MCF 10A (cell line): ENCODE results near the gene USB1. TPM values are rescaled to one million over a fixed set of nuclear protein-coding genes. Genes with fewer than 3 reads are reported as not detected.

Experiments
- BruUV-seq: library from RNA; stranded (reverse); fragments of 400-500 nt; replicated peaks from 2 replicates; lab custom pipeline; 2021; lab: Mats Ljungman, UMichigan
- CTCF ChIA-PET: fragments of 300-600 bp; sonication (Branson Sonifier 250); formaldehyde crosslinking; extraction: SDS; loops from one replicate; lab custom pipeline; 2021; ENCODE audit warnings: antibody characterized with exemption, inconsistent platforms; lab: Yijun Ruan, JAX
- POLR2A ChIA-PET: fragments of 300-600, 350-650 bp; sonication (Branson Sonifier 250); formaldehyde crosslinking; extraction: SDS; loops from one replicate; lab custom pipeline; 2020; ENCODE audit warnings: antibody characterized with exemption, inconsistent platforms; lab: Yijun Ruan, JAX
- DNase-seq: peaks from one replicate; pipeline ENCODE4 v3.0.0-alpha.2; 2018; ENCODE audit not compliant: unreplicated experiment
- H3K27ac Mint-ChIP-seq: one replicate; pipeline ENCODE4 v1.8.0; 2022; ENCODE audit warnings: mild to moderate bottlenecking, low read depth, mixed read lengths; ENCODE audit not compliant: unreplicated experiment
- H3K27me3 Mint-ChIP-seq: one replicate; pipeline ENCODE4 v1.8.0; 2022; ENCODE audit warnings: mixed read lengths; ENCODE audit not compliant: insufficient read depth, unreplicated experiment
- H3K36me3 Mint-ChIP-seq: one replicate; pipeline ENCODE4 v1.8.0; 2022; ENCODE audit warnings: mild to moderate bottlenecking, moderate library complexity, mixed read lengths; ENCODE audit not compliant: insufficient read depth, unreplicated experiment
- H3K4me1 Mint-ChIP-seq: one replicate; pipeline ENCODE4 v1.8.0; 2022; ENCODE audit warnings: mixed read lengths; ENCODE audit not compliant: insufficient read depth, unreplicated experiment
- H3K4me3 Mint-ChIP-seq: one replicate; pipeline ENCODE4 v1.8.0; 2022; ENCODE audit warnings: mild to moderate bottlenecking, moderate library complexity, mixed read lengths; ENCODE audit not compliant: unreplicated experiment
- H3K9me3 Mint-ChIP-seq: one replicate; pipeline ENCODE4 v1.8.0; 2022; ENCODE audit warnings: mixed read lengths; ENCODE audit not compliant: unreplicated experiment
- intact Hi-C: fragments of 100-400 bp; cut with micrococcal nuclease; formaldehyde crosslinking; loops from 2 replicates; pipeline ENCODE4 v1.14.1; 2022
- total RNA-seq: library from RNA; stranded (reverse); gene quantifications from 2 replicates; pipeline ENCODE4 v1.2.3, GENCODE V29; 2022
- TF ChIP-seq, protein P1 (sequence below): fragments of 200-600 bp; IDR thresholded peaks from one replicate; pipeline ENCODE4 v1.8.0; 2022; ENCODE audit warnings: antibody characterized with exemption, mild to moderate bottlenecking; ENCODE audit not compliant: unreplicated experiment

USB1 gene
- total RNA-seq, 1 experiment from 2014 or later: 49.2 TPM

DNA sequence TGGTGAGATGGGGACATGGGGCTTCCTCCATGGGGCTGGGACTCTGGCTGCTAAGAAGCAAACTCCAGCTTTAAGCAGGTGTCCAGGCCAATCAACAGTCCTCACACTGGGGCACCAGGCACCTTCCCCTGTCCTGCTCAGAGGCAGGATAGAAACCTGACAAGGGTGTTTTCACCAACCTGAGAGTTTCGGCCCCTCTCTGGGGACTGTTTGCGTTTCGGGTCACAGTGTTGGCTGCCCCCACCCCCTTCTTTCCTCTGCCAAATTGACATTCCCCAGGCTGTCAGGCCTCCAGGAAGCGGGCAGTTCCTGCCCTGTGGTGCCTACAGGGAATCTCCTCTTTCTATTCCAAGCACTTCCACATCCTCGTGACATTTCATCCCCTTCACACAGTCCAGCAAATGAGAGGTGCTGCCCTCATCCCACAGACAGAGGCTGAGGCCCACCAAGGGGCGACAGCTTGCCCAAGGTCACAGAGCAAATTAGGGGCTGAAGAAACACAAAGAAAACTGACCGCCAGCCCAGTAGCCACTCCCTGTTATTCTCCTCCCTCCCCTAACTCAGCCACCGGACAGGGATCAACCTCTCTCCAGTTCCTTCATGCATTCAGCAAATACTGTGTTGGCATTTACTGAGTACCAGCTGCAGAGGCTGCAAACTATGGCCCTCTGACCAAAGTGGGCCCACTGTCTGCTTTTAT is 62.3 kb downstream of the USB1 start:
- no peak overlapping the region for H3K4me3 Mint-ChIP-seq
- no peaks in the 10 kb centered on the region for H3K36me3 Mint-ChIP-seq
- no peak for DNase-seq
- intact Hi-C loops: no loop called here
- TF ChIP-seq, protein P1, sequence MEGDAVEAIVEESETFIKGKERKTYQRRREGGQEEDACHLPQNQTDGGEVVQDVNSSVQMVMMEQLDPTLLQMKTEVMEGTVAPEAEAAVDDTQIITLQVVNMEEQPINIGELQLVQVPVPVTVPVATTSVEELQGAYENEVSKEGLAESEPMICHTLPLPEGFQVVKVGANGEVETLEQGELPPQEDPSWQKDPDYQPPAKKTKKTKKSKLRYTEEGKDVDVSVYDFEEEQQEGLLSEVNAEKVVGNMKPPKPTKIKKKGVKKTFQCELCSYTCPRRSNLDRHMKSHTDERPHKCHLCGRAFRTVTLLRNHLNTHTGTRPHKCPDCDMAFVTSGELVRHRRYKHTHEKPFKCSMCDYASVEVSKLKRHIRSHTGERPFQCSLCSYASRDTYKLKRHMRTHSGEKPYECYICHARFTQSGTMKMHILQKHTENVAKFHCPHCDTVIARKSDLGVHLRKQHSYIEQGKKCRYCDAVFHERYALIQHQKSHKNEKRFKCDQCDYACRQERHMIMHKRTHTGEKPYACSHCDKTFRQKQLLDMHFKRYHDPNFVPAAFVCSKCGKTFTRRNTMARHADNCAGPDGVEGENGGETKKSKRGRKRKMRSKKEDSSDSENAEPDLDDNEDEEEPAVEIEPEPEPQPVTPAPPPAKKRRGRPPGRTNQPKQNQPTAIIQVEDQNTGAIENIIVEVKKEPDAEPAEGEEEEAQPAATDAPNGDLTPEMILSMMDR: no peak
- no peaks in the 10 kb centered on the region for H3K4me1 Mint-ChIP-seq
- BruUV-seq: no TSS peak
- POLR2A ChIA-PET: interaction anchor here (0.5 kb wide), 1 partner anchor 13 kb away, joined by 4 read pairs; no protein-coding TSS in a partner anchor
- H3K27ac Mint-ChIP-seq: no peak overlapping the region
- peaks cover 11% of the 10 kb centered on the region for H3K27me3 Mint-ChIP-seq
- no peaks in the 10 kb centered on the region for H3K9me3 Mint-ChIP-seq
- CTCF ChIA-PET: no interaction called here

DNA sequence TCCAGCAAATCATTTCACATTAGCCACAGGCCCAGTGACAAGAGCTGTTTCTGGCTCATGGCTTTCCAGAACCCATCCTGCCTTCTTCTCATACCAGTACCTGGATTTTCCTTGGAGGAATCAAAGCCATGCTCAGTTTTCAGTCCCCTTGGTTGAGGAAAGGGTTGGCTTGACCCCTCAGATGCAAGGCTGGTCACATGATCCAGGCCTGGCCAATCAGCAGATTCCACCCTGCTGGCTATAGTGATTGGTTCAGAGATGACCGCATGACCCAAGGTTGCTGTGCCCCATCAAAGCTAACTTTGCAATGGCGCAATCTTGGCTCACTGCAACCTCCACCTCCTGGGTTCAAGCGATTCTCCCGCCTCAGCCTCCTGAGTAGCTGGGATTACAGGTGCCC is 69.4 kb downstream of the USB1 start:
- Mint-ChIP-seq H3K27ac (no peak overlapping the region), H3K9me3 (no peaks in the 10 kb centered on the region), H3K36me3 (no peaks in the 10 kb centered on the region), H3K4me3 (no peak overlapping the region), H3K4me1 (no peaks in the 10 kb centered on the region), H3K27me3 (no peaks in the 10 kb centered on the region)
- TF ChIP-seq, protein P1: no peak
- CTCF ChIA-PET: interaction anchor here (1.1 kb wide), 1 partner anchor 32 kb away, joined by 3 read pairs; no protein-coding TSS in a partner anchor
- intact Hi-C loops: no loop called here
- no peak for DNase-seq
- POLR2A ChIA-PET: no interaction called here
- no TSS peak for BruUV-seq

Other genes starting within 250 kb of the USB1 start
- 97.1 and 120 TPM in 2 replicates for gene KIFC3, start 198.9 kb upstream of the USB1 start, total RNA-seq
- gene CNGB1, start 30.3 kb upstream of the USB1 start, total RNA-seq: 0.17 TPM in 1 of 2 replicates, not detected in the other
- 12.6 and 16.3 TPM in 2 replicates for gene ZNF319, start 735 bp upstream of the USB1 start, total RNA-seq
- gene MMP15, start 24.3 kb downstream of the USB1 start, total RNA-seq: 1.3 and 1.7 TPM in 2 replicates
- 35.6 and 36.9 TPM in 2 replicates for gene CFAP20, start 128.0 kb downstream of the USB1 start, total RNA-seq
- 91.7 and 97.2 TPM in 2 replicates for gene CSNK2A2, start 196.7 kb downstream of the USB1 start, total RNA-seq